ENCODE results near the gene PSEN1.

The PSEN1 gene

DNA sequence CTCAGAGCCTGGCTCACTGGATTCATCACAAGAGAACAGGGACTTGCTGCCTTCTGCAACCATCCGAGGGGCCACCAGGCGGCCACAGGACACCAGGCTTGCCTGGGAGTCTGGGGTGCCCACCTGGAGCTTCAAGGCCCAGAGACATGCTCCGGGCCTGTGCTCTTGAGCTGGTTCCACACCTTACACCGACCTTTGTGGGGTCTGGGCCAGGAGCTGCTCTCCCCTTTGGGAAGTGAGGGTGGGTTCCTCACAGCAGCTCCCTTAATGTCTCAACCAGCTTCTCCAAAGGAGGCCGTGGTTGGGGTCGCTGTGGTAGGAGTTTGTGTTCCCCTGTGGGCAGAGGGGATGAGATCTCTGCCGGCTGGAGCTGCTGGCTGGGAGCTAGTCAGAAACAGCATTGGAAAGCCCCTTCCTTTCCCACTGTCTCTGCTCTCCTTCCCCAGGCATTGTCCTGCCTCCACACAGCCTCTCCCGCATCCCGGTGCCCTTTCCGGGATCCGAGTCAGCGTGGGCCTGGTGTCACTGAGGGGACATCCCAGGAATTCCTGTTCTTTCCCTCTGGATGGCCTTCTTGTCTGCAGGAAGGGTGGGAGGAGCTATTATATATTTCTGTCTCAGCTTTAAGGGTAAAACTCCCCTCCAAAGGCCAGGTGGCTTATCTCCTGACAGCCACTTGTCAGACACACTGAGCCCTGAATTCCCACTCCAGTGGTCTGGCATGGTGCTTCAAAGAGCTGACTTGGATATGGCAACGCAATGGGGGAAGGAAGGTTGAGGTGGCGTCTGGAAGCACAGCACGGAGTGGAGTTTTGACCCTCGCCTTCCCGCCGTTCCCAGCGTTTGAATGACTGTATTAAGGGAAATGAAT, 95.9 kb downstream of the PSEN1 start:
- DNase-seq (ENCODE audit: low spot score), result peak; percentile 73
- in situ Hi-C loops (cut with MboI; ENCODE audit: low sequenced_read_pairs, unreplicated experiment), result no loop called here
- TF ChIP-seq, protein P1, sequence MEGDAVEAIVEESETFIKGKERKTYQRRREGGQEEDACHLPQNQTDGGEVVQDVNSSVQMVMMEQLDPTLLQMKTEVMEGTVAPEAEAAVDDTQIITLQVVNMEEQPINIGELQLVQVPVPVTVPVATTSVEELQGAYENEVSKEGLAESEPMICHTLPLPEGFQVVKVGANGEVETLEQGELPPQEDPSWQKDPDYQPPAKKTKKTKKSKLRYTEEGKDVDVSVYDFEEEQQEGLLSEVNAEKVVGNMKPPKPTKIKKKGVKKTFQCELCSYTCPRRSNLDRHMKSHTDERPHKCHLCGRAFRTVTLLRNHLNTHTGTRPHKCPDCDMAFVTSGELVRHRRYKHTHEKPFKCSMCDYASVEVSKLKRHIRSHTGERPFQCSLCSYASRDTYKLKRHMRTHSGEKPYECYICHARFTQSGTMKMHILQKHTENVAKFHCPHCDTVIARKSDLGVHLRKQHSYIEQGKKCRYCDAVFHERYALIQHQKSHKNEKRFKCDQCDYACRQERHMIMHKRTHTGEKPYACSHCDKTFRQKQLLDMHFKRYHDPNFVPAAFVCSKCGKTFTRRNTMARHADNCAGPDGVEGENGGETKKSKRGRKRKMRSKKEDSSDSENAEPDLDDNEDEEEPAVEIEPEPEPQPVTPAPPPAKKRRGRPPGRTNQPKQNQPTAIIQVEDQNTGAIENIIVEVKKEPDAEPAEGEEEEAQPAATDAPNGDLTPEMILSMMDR (IDR thresholded peaks at IDR 0.05; ENCODE audit: borderline replicate concordance, control extremely low read depth, extremely low read depth, insufficient read depth, missing control alignments), result no peak

DNA sequence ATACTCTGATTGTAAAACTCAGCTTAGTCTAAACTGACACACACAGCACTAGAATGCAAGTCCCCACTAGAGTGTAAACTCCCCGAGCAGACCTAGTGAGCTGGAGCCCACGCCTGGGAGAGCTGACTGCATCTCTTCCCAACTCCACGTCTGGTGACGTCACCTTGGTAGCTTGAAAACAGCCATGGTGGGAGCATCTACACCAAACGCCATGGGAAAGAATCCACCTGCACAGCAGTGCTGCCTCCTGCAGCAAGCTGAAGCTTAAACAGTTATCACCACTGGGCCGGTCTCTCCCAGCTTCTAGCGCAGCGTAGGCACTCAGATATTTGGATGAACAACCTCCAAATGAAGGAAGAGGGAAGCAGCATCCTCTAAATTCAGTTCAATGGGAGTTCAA, 96.7 kb downstream of the PSEN1 start:
- TF ChIP-seq, protein P1 (IDR thresholded peaks at IDR 0.05; ENCODE audit: borderline replicate concordance, control extremely low read depth, extremely low read depth, insufficient read depth, missing control alignments), result no peak

DNA sequence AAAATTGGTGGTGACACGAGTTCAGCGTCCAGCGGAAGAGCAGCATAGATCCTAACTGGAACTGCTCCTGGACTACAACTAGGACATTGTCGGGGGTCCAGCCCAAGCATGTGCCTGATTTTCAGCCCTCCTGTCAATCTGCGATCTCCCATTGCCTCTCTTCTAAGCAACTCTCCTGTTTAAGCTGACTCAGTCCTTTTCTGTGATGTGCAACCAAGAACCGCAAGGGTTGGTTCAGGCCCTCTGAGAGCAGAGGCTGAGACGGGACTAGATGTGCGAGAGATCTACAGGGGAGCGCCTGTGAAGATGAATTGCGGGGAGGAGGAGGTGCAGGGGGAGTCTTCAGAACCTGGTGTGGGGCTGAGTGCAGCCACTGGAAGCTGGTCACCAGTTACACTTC, 97.3 kb downstream of the PSEN1 start:
- no peak for DNase-seq (ENCODE audit: low spot score)
- in situ Hi-C loops (cut with MboI; ENCODE audit: low sequenced_read_pairs, unreplicated experiment), result no loop called here
- TF ChIP-seq, protein P1 (IDR thresholded peaks at IDR 0.05; ENCODE audit: borderline replicate concordance, control extremely low read depth, extremely low read depth, insufficient read depth, missing control alignments), result no peak

More for the DNA sequence above, 96.7 kb downstream of the PSEN1 start:
- in situ Hi-C loops (cut with MboI; ENCODE audit: low sequenced_read_pairs, unreplicated experiment), result no loop called here
- DNase-seq (ENCODE audit: low spot score), result no peak

DNA sequence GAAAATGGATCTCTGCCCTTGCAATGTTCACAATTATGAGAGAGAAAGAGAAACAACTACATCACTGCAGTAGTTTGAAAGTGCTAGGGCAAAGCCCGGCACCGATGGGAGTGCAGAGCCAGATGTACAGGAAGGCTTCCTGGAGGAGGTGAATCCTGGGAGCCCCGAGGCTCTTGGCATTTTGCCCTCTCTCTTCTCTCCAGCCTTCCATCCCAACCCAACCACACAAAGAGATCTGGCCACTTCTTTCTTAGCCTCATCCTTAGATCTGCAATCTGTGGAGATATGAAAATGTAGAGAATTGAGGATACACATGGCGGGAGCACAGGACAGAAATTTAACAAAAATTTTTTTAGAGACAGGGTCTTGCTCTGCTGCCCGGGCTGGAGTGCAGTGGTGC, 97.7 kb downstream of the PSEN1 start:
- no peak for DNase-seq (ENCODE audit: low spot score)
- in situ Hi-C loops (cut with MboI; ENCODE audit: low sequenced_read_pairs, unreplicated experiment), result no loop called here
- TF ChIP-seq, protein P1 (IDR thresholded peaks at IDR 0.05; ENCODE audit: borderline replicate concordance, control extremely low read depth, extremely low read depth, insufficient read depth, missing control alignments), result no peak

DNA sequence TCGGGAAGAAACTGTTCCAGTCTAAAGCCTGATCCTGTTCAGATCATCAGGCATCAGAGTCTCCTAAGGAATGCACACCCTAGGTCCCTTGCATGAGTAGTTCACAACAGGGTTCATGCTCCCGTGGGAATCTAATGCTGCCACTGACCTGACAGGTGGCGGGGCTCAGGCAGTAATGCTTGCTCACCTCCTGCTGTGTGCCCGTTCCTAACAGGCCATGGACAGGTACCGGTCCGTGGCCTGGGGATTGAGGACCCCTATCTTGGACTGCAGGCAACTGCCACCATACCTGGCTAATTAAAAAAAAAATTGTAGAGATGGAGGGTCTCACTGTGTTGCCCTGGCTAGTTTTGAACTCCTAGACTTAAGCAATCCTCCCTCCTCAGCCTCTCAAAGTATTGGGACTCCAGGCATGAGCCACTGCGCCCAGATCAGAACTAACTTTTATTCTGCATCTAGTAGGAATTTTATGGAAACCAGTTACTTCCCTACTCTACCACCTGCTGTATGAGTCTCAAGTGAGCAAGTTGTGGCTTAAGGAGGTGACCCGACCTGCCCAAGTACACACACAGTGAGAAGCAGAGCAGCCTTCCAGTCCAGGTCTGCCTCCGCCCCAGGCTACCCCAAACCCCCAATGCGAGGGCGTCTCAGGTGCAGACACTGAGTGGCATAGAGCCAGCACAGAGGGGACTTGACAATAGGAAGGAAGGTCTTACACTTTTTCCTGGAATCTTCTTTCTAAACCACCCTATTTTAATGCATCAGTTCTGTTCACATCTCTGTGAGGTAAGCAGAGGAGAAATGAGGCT, 98.5 kb downstream of the PSEN1 start:
- in situ Hi-C loops (cut with MboI; ENCODE audit: low sequenced_read_pairs, unreplicated experiment), result no loop called here
- DNase-seq (ENCODE audit: low spot score), result no peak
- TF ChIP-seq, protein P1 (IDR thresholded peaks at IDR 0.05; ENCODE audit: borderline replicate concordance, control extremely low read depth, extremely low read depth, insufficient read depth, missing control alignments), result no peak

DNA sequence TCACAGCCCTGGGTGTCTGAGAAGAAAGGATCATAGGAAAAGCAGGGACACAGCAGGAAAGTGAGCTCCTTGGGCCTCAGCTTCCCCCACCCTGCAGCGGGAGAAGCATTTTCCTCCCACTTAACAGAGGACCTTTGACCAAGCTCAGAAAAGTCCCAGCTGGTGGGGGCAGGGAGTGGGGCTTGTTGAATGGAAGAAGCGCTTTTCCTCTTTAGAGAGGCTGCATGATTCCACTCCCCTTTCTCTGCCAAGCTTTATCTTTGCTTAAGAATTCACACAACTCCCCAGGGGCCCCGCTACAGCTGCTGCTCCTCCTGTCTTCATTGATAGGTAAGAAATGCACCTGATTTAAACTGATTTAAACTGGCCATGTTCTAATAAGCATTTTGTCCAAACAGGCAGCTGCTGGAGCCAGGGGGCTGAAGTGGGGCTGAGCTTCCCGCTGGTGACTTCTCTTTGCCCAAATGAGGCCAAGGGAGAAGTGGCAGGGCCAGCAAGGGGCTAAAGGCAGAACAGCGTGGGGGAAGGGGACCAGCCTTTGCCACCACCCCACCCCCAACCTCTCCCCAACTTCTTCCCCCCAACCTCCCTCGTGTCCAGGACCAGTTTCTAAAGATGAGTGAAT, 99.3 kb downstream of the PSEN1 start:
- DNase-seq (ENCODE audit: low spot score), result peak; percentile 13
- TF ChIP-seq, protein P1 (IDR thresholded peaks at IDR 0.05; ENCODE audit: borderline replicate concordance, control extremely low read depth, extremely low read depth, insufficient read depth, missing control alignments), result no peak
- in situ Hi-C loops (cut with MboI; ENCODE audit: low sequenced_read_pairs, unreplicated experiment), result no loop called here

Measured in GM13976 (cell line).